GM12891 (cell line): ENCODE measurements around the gene DEF6.

Experiments
- PAX5 ChIP-seq: IDR thresholded peaks from 2 replicates; pipeline ENCODE4 v1.6.1; 2011; ENCODE audit warnings: low read length, moderate library complexity, mild to moderate bottlenecking; ENCODE audit not compliant: insufficient read depth, severe bottlenecking
- POLR2A ChIP-seq: IDR thresholded peaks from 2 replicates; pipeline ENCODE4 v1.6.1; 2011; ENCODE audit warnings: low read depth, low read length, control low read depth
- POLR2AphosphoS5 ChIP-seq: IDR thresholded peaks from 2 replicates; pipeline ENCODE4 v1.6.1; 2011; ENCODE audit warnings: low read depth, low read length, control low read depth
- POU2F2 ChIP-seq: IDR thresholded peaks from 2 replicates; pipeline ENCODE4 v1.6.1; 2011; ENCODE audit warnings: low read depth, mild to moderate bottlenecking, control low read depth, low read length, moderate library complexity
- TAF1 ChIP-seq: IDR thresholded peaks from 2 replicates; pipeline ENCODE4 v1.6.1; 2011; ENCODE audit warnings: low read depth, low read length, control low read depth

DNA sequence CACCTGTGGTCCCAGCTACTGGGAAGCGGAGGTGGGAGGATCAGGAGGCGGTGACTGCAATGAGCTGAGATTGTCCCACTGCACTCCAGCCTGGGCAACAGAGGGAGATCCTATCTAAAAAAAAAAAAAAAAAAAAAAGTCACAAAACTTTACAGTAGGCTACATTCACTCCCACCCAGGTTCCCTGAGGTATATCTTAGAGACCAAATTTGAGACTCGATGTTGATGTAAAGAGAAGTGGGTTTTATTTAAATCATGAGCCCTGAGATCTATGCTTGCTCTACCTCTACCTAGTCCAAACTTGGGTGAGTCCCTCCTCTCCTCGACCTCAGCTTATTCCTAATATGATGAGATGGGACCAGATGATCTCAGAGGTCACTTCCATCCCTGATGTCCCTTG, 8.8 kb upstream of the DEF6 start:
- no peak for TF ChIP-seq POLR2A
- TF ChIP-seq POLR2AphosphoS5: no peak
- no peak for TF ChIP-seq POU2F2
- TF ChIP-seq TAF1: no peak
- TF ChIP-seq PAX5: no peak
